Stimulated activated CD4-positive, alpha-beta T cell treated with anti-CD3 and anti-CD28 coated beads, TNF-alpha, amount 100 ng/mL, for 4 hours (primary cell): ENCODE data around the gene TNNI3.
"Not testable (repeated sequence)": the region's sequence is repeated elsewhere in the genome, so short reads cannot be mapped to it uniquely, and the experiment has no call there.

Experiments
- DNase-seq, 3 experiments: peaks; one replicate each; pipeline ENCODE4 v3.0.0-alpha.2; 2020; ENCODE audit warnings: low read depth in 3 of 3

Gene TNNI3

GRCh38 chr19:55173186-55173713 lies 15.7 kb upstream of the TNNI3 start:
- DNase-seq, result no peak

- DNase-seq, result no peak
Observed at GRCh38 chr19:55172741-55173140, 15.2 kb upstream of the TNNI3 start.

GRCh38 chr19:55172318-55172717 lies 14.8 kb upstream of the TNNI3 start:
- DNase-seq, result not testable (repeated sequence)

DNA sequence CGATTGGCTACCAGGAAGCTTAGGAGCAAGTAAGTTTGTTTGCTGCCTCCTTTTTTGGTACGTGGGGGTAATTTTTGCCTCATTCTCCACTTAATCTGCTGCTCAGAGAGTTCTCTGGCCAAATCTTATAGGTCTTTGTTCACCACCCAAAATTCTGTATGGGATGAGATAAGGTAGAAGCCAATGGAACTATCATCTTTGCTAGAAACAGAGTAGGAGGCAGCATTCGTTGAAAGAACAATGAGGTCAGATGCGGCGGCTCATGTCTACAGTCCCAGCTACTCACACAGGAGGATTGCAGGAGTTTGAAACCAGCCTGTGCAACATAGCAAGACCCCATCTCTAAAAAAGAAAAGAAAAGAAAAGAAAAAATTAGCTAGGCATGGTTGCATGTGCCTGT lies 13.9 kb upstream of the TNNI3 start:
- DNase-seq, result no peak

DNA sequence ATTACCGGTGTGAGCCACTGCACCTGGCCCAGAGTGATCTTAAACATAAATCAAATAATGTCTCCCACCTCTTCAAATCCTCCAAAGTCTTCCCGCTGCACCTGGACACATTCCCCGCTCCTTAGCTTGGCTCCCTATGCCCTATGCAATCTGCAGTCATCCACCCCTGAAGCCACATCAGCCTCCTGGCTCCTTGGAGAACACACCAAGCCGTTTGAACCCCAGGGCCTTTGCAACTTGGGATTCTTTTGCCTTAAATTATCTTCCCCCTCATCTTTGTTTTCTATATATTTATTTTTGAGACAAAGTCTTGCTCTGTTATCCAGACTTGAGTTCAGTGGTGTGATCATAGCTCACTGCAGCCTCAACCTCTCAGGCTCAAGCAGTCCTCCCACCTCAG lies 11.6 kb upstream of the TNNI3 start:
- DNase-seq, result no peak

DNA sequence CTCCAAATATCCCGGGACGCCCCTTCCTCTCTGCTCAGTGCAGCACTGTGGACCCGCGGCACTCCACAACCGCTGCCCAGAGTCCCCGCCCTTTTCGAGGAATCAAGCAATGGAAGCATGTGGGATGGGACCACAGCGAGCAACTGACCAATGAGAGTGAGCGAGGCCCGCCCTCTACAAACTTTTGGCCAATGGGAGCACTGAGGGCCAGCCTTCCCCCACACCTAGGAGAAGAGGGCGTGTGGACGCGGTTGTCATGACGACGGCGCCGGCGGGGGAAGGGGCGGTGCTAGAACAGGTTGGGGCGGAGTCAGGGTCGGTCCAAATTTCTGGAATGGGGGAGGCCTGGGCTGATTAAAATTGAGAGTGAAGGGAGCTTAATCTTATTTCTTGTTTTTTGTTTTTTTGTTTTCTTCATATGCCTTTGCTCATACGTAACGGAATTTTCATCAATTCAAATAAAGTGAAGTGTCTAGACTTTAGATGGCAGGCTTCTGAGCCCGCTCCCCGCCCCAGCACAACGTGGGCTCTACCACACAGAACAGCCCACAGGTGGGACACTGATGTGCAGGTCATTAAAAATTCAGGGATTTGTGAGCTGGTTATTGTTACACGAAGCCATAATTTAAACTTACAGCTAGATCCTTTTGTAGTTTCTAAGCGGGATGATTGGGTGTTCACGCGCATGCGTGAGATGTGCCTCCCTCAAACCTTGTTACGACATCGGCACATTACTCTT lies 9.2 kb upstream of the TNNI3 start, which contains the start of gene DNAAF3:
Gene DNAAF3, minus strand, starts transcription at position 84 of the 739 bp plus-strand sequence. CDS start 200 bp downstream, outside the sequence.
- DNase-seq, result peak; percentile 21 to 63 (median 48)

- DNase-seq, result no peak
Observed at GRCh38 chr19:55165952-55166529, 8.5 kb upstream of the TNNI3 start.

DNA sequence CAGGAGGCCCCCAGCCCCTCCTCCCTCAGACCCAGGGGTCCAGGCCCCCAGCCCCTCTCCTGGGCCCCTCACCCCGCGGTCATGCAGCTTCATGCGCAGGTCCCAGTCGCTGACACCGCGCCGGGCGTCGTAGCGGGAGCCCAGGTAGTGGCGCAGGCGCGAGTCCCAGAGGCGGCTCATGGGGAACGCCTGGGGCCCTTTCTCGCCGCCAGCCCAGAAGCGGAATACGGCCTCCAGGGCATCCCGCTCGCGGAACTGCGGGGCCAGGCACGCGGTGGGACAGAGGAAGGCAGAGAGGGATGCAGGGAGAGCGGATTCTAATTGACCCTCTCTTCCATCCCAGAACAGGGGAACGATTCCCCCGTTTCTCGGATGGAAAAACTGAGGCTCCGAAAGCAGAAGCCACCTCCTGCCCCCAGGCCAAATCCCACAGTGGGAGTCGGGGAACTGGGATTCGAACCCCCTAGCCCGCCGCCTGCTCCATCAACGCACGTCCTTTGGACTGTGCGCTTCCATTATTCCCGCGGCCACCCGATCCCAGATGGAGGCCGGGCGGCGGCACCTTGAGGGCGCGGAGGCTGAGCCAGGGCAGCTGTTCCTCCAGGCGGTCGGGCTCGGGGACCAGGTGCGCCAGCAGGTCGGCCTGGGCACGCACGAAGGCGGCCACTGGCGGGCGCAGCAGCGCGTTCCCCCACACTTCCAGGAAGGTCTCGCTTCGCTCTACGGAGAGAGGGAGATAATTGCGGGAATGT lies 4.2 kb upstream of the TNNI3 start:
- DNase-seq, result no peak

GRCh38 chr19:55160986-55161365 lies 3.4 kb upstream of the TNNI3 start:
- DNase-seq, result no peak

- peak; percentile 68 to 76 (median 73) for DNase-seq
Observed at GRCh38 chr19:55160128-55160985, 2.8 kb upstream of the TNNI3 start.

GRCh38 chr19:55158848-55159749 lies 1.6 kb upstream of the TNNI3 start:
- no peak for DNase-seq

DNA sequence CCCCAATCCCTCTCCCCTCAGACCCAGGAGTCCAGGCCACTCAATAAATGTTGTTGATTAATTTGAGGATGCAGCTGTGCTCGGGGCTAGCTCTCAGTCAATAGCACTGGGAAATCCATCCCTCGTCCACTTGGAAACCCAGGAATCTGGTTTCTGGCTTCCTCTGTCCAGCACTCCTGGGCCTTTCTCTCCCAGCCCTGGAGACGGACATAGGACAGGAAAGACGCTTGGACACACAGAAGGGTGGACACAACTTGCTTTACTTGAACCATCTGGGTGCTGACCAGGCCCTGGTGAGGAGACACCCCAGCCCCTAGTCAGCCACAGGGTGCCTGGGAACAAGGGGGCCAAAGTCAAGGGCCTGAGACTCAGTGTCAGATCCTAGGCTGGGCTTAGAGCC lies 891 bp upstream of the TNNI3 start:
- no peak for DNase-seq

GRCh38 chr19:55156202-55157063 lies 1.1 kb downstream of the TNNI3 start:
- peak in 1 of 3 experiments; percentile 15 for DNase-seq

GRCh38 chr19:55155784-55156183 lies 1.7 kb downstream of the TNNI3 start:
- not testable (repeated sequence) for DNase-seq

- DNase-seq, result no peak
Observed at GRCh38 chr19:55153652-55154264, 3.8 kb downstream of the TNNI3 start.

DNA sequence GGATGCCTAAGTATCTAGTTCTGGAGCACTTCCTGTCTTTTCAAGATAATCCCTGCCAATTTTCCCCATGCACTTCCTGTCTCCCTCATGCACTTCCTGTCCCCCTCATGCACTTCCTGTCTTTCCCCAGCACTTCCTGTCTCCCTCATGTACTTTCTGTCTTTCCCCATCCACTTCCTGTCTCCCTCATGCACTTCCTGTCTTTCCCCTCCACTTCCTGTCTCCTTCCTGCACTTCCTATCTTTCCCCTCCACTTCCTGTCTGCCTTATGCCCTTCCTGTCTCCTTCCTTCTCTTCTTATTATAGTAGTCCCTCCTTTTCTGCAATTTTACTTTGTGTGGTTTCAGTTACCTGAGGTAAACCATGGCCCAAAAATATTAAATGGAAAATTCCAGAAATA lies 5.5 kb downstream of the TNNI3 start:
- DNase-seq, result no peak

DNA sequence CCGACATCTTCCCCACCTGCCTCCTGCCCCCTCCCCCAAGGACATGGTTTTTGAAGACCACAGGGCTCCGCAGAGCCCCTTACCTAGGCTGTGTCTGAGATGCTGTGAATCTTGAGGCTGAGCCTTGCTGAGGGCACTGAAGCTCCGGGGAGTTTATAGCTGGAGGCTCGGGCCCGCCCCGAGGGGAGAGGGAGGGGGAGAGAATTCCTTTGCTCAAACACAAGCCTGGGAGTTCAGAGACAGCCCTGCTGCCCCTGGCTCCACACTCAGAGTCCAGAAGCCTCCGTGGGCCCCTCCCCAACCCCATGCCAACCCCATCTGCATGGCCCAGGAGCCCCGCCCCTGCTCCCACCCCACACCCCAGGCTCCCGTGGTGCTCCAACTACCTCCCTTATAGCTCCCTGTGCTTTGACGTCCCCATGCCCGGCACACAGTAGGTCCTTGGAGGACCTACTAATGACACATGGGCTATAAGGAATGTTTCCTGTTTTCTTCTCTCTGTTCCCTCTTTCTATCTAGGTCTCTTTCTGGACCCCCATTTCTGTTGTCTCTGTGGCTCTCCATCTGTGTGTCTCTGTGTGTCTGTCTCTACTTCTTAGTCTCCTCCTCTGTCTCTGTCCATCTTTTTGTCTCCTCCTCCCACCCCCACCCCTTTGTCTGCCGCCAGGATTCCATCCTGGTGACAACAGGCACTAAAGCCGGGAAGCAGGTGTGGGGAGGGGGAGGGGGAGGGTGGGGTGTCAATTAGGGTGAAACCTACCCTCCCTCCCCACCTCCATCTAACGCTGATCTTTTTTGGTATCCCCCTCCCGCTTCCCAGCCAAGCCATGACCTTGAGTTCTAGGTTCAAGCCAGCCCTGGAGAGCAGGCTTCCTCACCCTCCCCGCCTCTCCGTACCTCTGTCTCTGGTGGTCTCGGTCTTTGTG lies 8.2 kb downstream of the TNNI3 start, which contains the start of gene TNNT1:
Gene TNNT1, minus strand, starts transcription at position 129 of the 926 bp plus-strand sequence. CDS start 2,049 bp downstream, outside the sequence.
- DNase-seq, result no peak
